Erythroblast (primary cell): ENCODE measurements around the gene BRIP1.
"Not testable (repeated sequence)": the region's sequence is repeated elsewhere in the genome, so short reads cannot be mapped to it uniquely, and the experiment has no call there.

Experiments
- DNase-seq, 2 experiments: peaks; one replicate each; lab custom pipeline; 2025; lab: John Stamatoyannopoulos, UW
- GATA1 ChIP-seq: IDR thresholded peaks from 2 replicates; pipeline ENCODE4 v1.6.1; 2011; ENCODE audit warnings: low read depth, mild to moderate bottlenecking, control low read depth, low read length, moderate library complexity
- POLR2A ChIP-seq: IDR thresholded peaks from 2 replicates; pipeline ENCODE4 v1.6.1; 2011; ENCODE audit warnings: mild to moderate bottlenecking, low read length

BRIP1 gene

DNA sequence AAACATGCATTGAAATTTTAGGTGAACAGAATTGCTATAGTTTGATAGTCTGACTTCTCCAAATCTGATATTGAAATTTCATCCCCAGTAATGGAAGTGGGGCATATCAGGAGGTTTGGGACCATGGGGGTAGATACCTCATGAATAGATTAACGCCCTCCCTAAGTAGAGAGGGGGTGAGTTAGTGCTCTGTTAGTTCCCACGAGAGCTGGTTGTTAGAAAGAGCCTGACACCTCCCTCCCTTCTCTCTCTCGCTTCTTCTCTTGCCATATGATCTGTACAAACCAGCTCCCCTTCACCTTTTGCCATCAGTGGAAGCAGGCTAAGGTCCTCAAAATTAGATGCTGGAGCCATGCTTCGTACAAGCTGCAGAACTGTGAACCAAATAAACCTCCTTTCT, 78.8 kb downstream of the BRIP1 start:
- TF ChIP-seq GATA1 = no peak
- TF ChIP-seq POLR2A = no peak

DNA sequence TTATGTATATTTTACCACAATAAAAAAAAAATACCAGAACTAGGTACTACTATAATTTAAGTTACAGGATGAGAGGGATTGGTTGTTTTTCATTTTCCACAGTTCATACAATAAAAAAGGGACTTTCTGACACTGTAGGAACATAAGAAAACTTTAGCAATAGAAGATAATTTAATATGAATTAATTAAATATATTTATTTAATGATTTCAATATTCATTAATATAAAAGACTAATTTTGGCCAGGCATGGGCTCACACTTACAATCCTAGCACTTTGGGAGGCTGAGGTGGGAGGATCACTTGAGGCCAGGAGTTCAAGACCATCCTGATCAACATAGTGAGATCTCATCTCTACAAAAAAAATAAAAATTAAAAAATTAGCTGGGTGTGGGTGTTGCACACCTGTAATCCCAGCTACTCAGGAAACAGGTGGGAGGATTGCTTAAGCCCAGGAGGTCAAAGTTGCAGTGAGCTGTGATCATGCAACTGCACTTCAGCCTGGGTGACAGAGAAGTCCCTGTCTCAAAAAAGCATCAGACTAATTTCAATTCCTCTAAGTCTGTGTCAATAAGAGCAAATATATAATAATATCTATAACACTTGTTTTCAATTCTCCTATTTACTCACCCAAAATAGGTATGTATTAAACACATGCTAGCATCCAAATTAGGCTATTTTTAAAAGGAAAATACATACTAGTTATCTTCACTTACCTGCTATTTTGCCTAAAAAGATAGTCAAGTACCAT, 79.6 kb downstream of the BRIP1 start:
- TF ChIP-seq POLR2A = no peak
- no peak for TF ChIP-seq GATA1
- DNase-seq = no peak

More for the DNA sequence above, 78.8 kb downstream of the BRIP1 start:
- DNase-seq = no peak

DNA sequence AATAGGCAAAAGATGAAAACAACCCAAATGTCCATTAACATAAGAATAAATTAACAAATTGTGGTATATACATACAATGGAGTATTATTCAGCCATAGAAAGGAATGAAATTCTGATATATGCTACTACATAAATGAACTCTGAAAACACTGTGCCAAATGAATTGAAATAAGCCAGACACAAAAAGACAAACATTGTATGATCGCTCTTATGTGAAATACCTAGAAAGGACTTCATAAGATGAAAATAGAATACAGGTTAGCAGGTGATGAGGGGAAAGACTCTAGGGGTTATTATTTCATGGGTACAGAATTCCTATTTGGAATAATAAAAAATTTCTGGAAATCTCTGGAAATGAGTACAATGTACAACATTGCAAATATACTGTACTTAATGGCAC, 80.2 kb downstream of the BRIP1 start:
- DNase-seq = no peak
- TF ChIP-seq POLR2A (no peak), GATA1 (no peak)

GRCh38 chr17:61782683-61783082, 80.6 kb downstream of the BRIP1 start:
- no peak for DNase-seq
- no peak for TF ChIP-seq POLR2A
- TF ChIP-seq GATA1 = no peak

DNA sequence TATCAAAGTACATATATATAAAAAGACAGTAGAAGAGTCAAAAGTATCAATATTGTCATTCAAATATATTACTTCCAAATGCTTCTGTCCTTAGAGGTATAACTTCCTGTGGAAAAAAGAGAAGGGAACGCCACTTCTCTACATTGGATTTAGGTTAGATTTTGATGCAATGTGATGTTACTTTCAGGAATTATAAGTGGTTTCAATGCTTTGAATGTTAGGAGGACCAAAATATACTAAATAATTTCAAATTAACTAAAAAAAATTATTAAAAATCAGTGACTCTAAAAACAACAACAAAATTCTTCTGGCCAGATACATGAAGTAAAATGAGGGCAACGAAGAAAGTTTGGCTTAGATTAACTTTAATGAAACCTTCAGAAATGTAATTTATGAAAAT, 88.0 kb downstream of the BRIP1 start:
- TF ChIP-seq GATA1 = no peak
- no peak for TF ChIP-seq POLR2A
- DNase-seq = no peak

DNA sequence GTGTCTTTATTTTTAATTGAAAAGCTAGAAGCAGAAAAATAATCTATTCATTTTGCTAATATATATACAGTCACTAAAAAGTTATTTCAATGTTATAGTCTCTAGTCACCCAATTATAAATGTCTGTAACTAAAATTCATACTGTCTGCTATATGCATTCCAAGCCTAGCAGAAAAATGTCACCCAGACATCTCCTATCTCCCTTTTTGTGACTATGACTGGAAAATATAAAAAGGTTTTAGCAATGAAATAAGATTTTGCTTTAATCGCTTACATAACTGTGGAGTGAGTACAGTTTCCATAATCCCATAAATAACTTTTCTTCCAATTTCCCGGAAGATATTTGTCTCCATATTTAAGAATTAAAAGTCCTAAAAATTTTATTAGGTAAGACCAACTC, 88.6 kb downstream of the BRIP1 start:
- DNase-seq = no peak
- TF ChIP-seq POLR2A (no peak), GATA1 (no peak)

DNA sequence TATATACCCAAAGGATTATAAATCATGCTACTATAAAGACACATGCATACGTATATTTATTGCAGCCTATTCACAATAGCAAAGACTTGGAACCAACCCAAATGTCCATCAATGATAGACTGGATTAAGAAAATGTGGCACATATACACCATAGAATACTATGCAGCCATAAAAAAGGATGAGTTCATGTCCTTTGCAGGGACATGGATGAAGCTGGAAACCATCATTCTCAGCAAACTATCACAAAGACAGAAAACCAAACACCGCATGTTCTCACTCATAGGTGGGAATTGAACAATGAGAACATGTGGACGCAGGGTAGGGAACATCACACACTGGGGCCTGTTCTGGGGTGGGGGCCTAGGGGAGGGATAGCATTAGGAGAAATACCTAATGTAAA, 89.2 kb downstream of the BRIP1 start:
- not testable (repeated sequence) for DNase-seq

- no peak for DNase-seq
- no peak for TF ChIP-seq GATA1
- no peak for TF ChIP-seq POLR2A
Measured at GRCh38 chr17:61770752-61771533, 92.4 kb downstream of the BRIP1 start.

DNA sequence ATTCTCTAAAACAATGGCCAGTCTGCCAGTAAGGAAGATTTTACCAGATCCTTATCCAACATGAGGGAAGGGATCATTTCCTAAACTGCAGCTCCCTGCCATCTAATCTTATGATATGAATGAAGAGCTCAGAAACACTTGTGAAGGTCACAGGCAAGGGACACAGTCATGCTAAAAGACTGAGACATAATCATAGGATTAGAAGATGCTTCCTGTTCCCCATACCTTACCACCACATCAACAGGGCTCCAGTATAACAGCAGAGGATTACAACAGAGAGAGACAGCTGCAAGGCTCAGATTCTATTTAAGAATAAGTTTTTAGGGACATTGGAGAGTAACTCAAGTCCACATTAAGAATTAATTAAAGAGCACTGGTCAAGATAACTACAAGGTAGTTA, 93.3 kb downstream of the BRIP1 start:
- DNase-seq = no peak
- no peak for TF ChIP-seq POLR2A

GRCh38 chr17:61768405-61768804, 94.9 kb downstream of the BRIP1 start:
- no peak for DNase-seq
- TF ChIP-seq POLR2A (no peak), GATA1 (no peak)

- no peak for DNase-seq
- TF ChIP-seq POLR2A (no peak), GATA1 (no peak)
Measured at GRCh38 chr17:61766520-61766919, 96.8 kb downstream of the BRIP1 start.

GRCh38 chr17:61764846-61765245, 98.5 kb downstream of the BRIP1 start:
- TF ChIP-seq GATA1 (no peak), POLR2A (no peak)
- no peak for DNase-seq

- no peak for DNase-seq
- TF ChIP-seq GATA1 (no peak), POLR2A (no peak)
Measured at GRCh38 chr17:61761827-61762226, 101.5 kb downstream of the BRIP1 start.

DNA sequence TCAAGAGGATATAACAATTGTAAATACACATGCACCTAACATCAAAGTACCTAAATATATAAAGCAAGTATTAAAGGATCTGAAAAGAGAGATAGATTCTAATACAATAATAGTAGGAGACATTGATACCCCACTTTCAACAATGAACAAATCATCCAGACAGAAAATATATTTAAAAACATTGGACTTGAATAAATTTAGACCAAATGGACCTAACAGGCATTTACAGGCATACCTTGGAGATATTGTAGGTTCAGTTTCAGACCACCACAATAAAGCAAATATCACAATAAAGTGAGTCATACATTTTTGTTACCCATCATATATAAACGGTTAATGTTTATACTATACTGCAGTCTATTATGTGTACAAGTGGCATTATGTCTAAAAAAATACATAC, 104.0 kb downstream of the BRIP1 start:
- DNase-seq = no peak
- TF ChIP-seq GATA1 (no peak), POLR2A (no peak)

GRCh38 chr17:61758430-61758829, 104.9 kb downstream of the BRIP1 start:
- DNase-seq = no peak
- TF ChIP-seq POLR2A = no peak
- TF ChIP-seq GATA1 = no peak
